ENCODE measurements around the gene FOSL1. TPM values are rescaled to one million over a fixed set of nuclear protein-coding genes. Genes with fewer than 3 reads are reported as not detected.

Gene FOSL1
- total and polyA plus RNA-seq, 2 of the 13 experiments (the other 11 are each of a cell fraction or from before 2014, with no cell fraction given) = 4.0 to 4.1 TPM

DNA sequence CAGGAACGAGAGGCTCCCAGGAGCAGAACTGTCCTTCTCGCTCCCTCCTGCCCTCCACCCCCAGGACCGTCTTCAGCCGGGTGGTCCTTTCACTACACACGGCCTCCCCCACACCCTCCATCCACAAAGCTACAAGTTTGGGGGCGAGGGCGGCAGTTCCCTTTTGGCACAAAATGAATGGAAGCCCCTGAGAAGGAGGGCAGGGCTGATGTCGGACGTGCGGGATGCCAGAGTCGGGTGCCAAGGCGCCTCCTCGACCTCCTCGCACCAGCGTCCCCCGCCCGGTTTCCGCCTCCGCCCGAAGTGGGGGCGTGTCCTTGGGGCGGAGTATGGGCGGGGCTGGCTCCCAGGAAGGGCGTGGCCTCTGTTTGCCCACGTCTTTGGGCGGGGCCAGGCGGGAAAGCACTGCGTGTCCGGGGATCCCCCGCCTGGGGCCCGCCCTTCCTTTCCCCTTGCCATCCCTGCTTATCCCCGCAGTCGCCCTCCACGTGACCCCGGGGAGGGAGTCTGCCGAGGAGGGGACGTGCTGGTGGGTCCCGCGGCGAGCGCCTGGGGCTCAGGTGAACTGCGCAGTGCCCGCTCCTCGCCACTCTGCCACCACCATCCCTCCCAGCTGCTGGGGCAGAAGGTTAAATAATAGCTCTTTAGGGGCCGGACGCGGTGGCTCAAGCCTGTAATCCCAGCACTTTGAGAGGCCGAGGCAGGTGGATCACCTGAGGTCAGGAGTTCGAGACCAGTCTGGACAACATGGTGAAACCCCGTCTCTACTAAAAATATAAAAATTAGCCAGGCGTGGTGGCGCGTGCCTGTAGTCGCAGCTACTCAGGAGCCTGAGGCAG is 26.7 kb downstream of the FOSL1 start (continued):
- TF ChIP-seq, protein P1, sequence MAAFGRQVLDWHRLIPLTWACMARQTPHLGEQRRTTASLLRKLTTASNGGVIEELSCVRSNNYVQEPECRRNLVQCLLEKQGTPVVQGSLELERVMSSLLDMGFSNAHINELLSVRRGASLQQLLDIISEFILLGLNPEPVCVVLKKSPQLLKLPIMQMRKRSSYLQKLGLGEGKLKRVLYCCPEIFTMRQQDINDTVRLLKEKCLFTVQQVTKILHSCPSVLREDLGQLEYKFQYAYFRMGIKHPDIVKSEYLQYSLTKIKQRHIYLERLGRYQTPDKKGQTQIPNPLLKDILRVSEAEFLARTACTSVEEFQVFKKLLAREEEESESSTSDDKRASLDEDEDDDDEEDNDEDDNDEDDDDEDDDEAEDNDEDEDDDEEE (CRISPR knock-in tag; IDR thresholded peaks at IDR 0.05) = peak; percentile 55; the same call in 1 of the 2 replicates
- TF ChIP-seq FOXC1 (CRISPR knock-in tag; IDR thresholded peaks at IDR 0.05; ENCODE audit: borderline replicate concordance) (0 out of 2 replicates have a peak, but pooled peaks have one; percentile 64), TCF12 (IDR thresholded peaks at IDR 0.05) (no peak), TCF12 (CRISPR knock-in tag; IDR thresholded peaks at IDR 0.05) (no peak), EHMT2 (IDR thresholded peaks at IDR 0.05; ENCODE audit: borderline replicate concordance, low read depth, low read length) (no peak), ZNF569 (CRISPR knock-in tag; IDR thresholded peaks at IDR 0.05; ENCODE audit: borderline replicate concordance) (no peak), ZNF441 (CRISPR knock-in tag; IDR thresholded peaks at IDR 0.05; ENCODE audit: borderline replicate concordance) (0 out of 2 replicates have a peak, but pooled peaks have one; percentile 22), GATAD1 (CRISPR knock-in tag; IDR thresholded peaks at IDR 0.05) (no peak; the same call in none of the 2 replicates), ZNF33B (CRISPR knock-in tag; IDR thresholded peaks at IDR 0.05) (no peak), CAMTA2 (CRISPR knock-in tag; IDR thresholded peaks at IDR 0.05; ENCODE audit: borderline replicate concordance) (no peak), CC2D1A (CRISPR knock-in tag; IDR thresholded peaks at IDR 0.05) (no peak), MEIS1 (CRISPR knock-in tag; IDR thresholded peaks at IDR 0.05; ENCODE audit: borderline replicate concordance) (no peak), ZNF720 (CRISPR knock-in tag; IDR thresholded peaks at IDR 0.05) (no peak)
- TF ChIP-seq, protein P2, sequence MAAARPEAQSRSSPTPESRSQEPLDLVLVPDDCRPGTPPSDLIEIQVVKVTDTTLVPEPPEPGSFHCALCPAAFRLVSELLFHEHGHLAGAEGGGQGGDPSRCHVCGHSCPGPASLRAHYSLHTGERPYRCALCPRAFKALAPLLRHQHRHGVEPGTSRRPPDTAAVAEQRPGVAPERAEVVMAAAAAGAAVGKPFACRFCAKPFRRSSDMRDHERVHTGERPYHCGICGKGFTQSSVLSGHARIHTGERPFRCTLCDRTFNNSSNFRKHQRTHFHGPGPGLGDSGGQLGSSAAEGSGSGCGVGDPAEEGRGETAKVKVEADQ (CRISPR knock-in tag; IDR thresholded peaks at IDR 0.05; ENCODE audit: borderline replicate concordance) = no peak
- TF ChIP-seq, protein P3, sequence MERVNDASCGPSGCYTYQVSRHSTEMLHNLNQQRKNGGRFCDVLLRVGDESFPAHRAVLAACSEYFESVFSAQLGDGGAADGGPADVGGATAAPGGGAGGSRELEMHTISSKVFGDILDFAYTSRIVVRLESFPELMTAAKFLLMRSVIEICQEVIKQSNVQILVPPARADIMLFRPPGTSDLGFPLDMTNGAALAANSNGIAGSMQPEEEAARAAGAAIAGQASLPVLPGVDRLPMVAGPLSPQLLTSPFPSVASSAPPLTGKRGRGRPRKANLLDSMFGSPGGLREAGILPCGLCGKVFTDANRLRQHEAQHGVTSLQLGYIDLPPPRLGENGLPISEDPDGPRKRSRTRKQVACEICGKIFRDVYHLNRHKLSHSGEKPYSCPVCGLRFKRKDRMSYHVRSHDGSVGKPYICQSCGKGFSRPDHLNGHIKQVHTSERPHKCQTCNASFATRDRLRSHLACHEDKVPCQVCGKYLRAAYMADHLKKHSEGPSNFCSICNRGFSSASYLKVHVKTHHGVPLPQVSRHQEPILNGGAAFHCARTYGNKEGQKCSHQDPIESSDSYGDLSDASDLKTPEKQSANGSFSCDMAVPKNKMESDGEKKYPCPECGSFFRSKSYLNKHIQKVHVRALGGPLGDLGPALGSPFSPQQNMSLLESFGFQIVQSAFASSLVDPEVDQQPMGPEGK (CRISPR knock-in tag; IDR thresholded peaks at IDR 0.05) = peak; percentile 73
- TF ChIP-seq, protein P4, sequence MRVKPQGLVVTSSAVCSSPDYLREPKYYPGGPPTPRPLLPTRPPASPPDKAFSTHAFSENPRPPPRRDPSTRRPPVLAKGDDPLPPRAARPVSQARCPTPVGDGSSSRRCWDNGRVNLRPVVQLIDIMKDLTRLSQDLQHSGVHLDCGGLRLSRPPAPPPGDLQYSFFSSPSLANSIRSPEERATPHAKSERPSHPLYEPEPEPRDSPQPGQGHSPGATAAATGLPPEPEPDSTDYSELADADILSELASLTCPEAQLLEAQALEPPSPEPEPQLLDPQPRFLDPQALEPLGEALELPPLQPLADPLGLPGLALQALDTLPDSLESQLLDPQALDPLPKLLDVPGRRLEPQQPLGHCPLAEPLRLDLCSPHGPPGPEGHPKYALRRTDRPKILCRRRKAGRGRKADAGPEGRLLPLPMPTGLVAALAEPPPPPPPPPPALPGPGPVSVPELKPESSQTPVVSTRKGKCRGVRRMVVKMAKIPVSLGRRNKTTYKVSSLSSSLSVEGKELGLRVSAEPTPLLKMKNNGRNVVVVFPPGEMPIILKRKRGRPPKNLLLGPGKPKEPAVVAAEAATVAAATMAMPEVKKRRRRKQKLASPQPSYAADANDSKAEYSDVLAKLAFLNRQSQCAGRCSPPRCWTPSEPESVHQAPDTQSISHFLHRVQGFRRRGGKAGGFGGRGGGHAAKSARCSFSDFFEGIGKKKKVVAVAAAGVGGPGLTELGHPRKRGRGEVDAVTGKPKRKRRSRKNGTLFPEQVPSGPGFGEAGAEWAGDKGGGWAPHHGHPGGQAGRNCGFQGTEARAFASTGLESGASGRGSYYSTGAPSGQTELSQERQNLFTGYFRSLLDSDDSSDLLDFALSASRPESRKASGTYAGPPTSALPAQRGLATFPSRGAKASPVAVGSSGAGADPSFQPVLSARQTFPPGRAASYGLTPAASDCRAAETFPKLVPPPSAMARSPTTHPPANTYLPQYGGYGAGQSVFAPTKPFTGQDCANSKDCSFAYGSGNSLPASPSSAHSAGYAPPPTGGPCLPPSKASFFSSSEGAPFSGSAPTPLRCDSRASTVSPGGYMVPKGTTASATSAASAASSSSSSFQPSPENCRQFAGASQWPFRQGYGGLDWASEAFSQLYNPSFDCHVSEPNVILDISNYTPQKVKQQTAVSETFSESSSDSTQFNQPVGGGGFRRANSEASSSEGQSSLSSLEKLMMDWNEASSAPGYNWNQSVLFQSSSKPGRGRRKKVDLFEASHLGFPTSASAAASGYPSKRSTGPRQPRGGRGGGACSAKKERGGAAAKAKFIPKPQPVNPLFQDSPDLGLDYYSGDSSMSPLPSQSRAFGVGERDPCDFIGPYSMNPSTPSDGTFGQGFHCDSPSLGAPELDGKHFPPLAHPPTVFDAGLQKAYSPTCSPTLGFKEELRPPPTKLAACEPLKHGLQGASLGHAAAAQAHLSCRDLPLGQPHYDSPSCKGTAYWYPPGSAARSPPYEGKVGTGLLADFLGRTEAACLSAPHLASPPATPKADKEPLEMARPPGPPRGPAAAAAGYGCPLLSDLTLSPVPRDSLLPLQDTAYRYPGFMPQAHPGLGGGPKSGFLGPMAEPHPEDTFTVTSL (CRISPR knock-in tag; IDR thresholded peaks at IDR 0.05; ENCODE audit: borderline replicate concordance) = 0 out of 2 replicates have a peak, but pooled peaks have one; percentile 20
- TF ChIP-seq, protein P5, sequence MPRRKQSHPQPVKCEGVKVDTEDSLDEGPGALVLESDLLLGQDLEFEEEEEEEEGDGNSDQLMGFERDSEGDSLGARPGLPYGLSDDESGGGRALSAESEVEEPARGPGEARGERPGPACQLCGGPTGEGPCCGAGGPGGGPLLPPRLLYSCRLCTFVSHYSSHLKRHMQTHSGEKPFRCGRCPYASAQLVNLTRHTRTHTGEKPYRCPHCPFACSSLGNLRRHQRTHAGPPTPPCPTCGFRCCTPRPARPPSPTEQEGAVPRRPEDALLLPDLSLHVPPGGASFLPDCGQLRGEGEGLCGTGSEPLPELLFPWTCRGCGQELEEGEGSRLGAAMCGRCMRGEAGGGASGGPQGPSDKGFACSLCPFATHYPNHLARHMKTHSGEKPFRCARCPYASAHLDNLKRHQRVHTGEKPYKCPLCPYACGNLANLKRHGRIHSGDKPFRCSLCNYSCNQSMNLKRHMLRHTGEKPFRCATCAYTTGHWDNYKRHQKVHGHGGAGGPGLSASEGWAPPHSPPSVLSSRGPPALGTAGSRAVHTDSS (CRISPR knock-in tag; conservative IDR thresholded peaks at IDR 0.05) = no peak
